Endothelial cell of umbilical vein (primary cell): ENCODE data around the gene SMARCD3. TPM values are rescaled to one million over a fixed set of nuclear protein-coding genes. Genes with fewer than 3 reads are reported as not detected.

Source experiments
- BruUV-seq: library from RNA; stranded (reverse); fragments of 400-500 nt; replicated peaks from 2 replicates; lab custom pipeline; 2021; lab: Mats Ljungman, UMichigan
- CTCF ChIA-PET: fragments of 300-600, 350-600 bp; sonication (Branson Sonifier 250); formaldehyde crosslinking; loops from one replicate; lab custom pipeline; 2021; ENCODE audit warnings: antibody characterized with exemption, inconsistent platforms; lab: Charles Lee
- POLR2A ChIA-PET: fragments of 300-600, 350-600 bp; sonication (Branson Sonifier 250); formaldehyde crosslinking; loops from one replicate; lab custom pipeline; 2021; ENCODE audit warnings: antibody characterized with exemption, inconsistent platforms; lab: Charles Lee
- DNase-seq: peaks from one replicate; pipeline ENCODE4 v3.0.0-alpha.2; 2011; ENCODE audit warnings: low read depth, low spot score
- FAIRE-seq: peaks from 2 replicates; lab custom pipeline; 2011; peaks lifted over from hg19 to GRCh38; lab: Jason Lieb, UNC
- H2AFZ ChIP-seq: 2 replicates; pipeline ENCODE4 v1.6.0; 2012; ENCODE audit warnings: low read depth, low read length, control low read depth, inconsistent platforms
- H3K27ac ChIP-seq: 2 replicates; pipeline ENCODE4 v1.5.1; 2011; ENCODE audit warnings: low read depth, mild to moderate bottlenecking, control low read depth, low read length, moderate library complexity; ENCODE audit not compliant: insufficient read depth
- H3K27me3 ChIP-seq, 2 experiments: 2 replicates each; pipeline versions ENCODE4 v1.6.0 to v1.6.1; 2011; ENCODE audit warnings: low read length in 2 of 2, mixed read lengths in 1 of 2; ENCODE audit not compliant: control insufficient read depth in 2 of 2, insufficient read depth in 2 of 2
- H3K36me3 ChIP-seq, 2 experiments: 2 replicates in 1 of 2; 3 replicates in 1 of 2; pipeline ENCODE4 v1.5.1; 2011; ENCODE audit warnings: low read length in 2 of 2, mild to moderate bottlenecking in 1 of 2, moderate library complexity in 1 of 2; ENCODE audit not compliant: control insufficient read depth in 2 of 2, insufficient read depth in 2 of 2; ENCODE audit errors: extremely low read depth in 1 of 2
- H3K4me1 ChIP-seq: 3 replicates; pipeline ENCODE4 v1.5.1; 2011; ENCODE audit warnings: mild to moderate bottlenecking, low read length; ENCODE audit not compliant: control insufficient read depth, insufficient read depth; ENCODE audit errors: extremely low read depth
- H3K4me2 ChIP-seq: 2 replicates; pipeline ENCODE4 v1.6.1; 2011; ENCODE audit warnings: low read length, control low read depth, mixed read lengths; ENCODE audit not compliant: insufficient read depth
- H3K4me3 ChIP-seq, 3 experiments: fragments of 200-600 bp in 1 of 3; sonication (generic), shearing (Covaris generic) in 1 of 3; replicated peaks in 1 of 3; 2 replicates each; pipeline ENCODE4 v1.5.1; 2011 to 2016; ENCODE audit warnings: control low read depth in 3 of 3, low read length in 3 of 3, mild to moderate bottlenecking in 2 of 3, inconsistent platforms in 1 of 3, low read depth in 1 of 3, moderate library complexity in 1 of 3; ENCODE audit not compliant: insufficient read depth in 1 of 3
- H3K79me2 ChIP-seq: 2 replicates; pipeline ENCODE4 v1.6.0; 2012; ENCODE audit warnings: low read length, inconsistent platforms; ENCODE audit not compliant: control insufficient read depth, insufficient read depth
- H3K9ac ChIP-seq: replicated peaks from 2 replicates; pipeline ENCODE3; 2011; ENCODE audit warnings: low read length, control low read depth; ENCODE audit not compliant: insufficient read depth; ENCODE audit errors: extremely low read depth
- H3K9me1 ChIP-seq: replicated peaks from 3 replicates; pipeline ENCODE4 v1.6.0; 2011; ENCODE audit warnings: mild to moderate bottlenecking, low read length; ENCODE audit not compliant: control insufficient read depth, insufficient read depth; ENCODE audit errors: extremely low read depth
- H3K9me3 ChIP-seq: replicated peaks from 2 replicates; pipeline ENCODE4 v1.5.1; 2012; ENCODE audit warnings: low read length, inconsistent platforms; ENCODE audit not compliant: control insufficient read depth, insufficient read depth
- H4K20me1 ChIP-seq: replicated peaks from 2 replicates; pipeline ENCODE3; 2011; ENCODE audit warnings: mild to moderate bottlenecking, low read length; ENCODE audit not compliant: control insufficient read depth, insufficient read depth; ENCODE audit errors: extremely low read depth
- JUN ChIP-seq: IDR thresholded peaks from 2 replicates; pipeline ENCODE4 v1.6.1; 2011; ENCODE audit warnings: borderline replicate concordance, low read depth; ENCODE audit not compliant: insufficient read length, insufficient read depth
- POLR2A ChIP-seq: IDR thresholded peaks from 2 replicates; pipeline ENCODE4 v1.6.1; 2012; ENCODE audit warnings: low read depth, mild to moderate bottlenecking, control low read depth, low read length
- dilution Hi-C: fragments of 300-500 bp; cut with MboI; formaldehyde crosslinking; loops from one replicate; pipeline ENCODE4 v1.15.0; 2019; ENCODE audit warnings: low sequenced_read_pairs; ENCODE audit not compliant: extremely low pct_ligation_motif_present
- intact Hi-C: fragments of 100-400 bp; cut with micrococcal nuclease; formaldehyde crosslinking; loops from one replicate; pipeline ENCODE4 v1.10.0; 2022
- microRNA counts: library from miRNA; unstranded; fragments of <30 nt; microRNA quantifications from one replicate; lab custom pipeline; 2016
- polyA plus RNA-seq, 4 experiments: library from polyadenylated mRNA; depleted of rRNA in 3 of 4; stranded (reverse) in 3 of 4; unstranded in 1 of 4; fragments of >200 nt; gene quantifications; 2 replicates each; pipeline versions ENCODE4 v1.2.1 to v1.2.3, GENCODE V29; 2011 to 2012; ENCODE audit warnings: missing spikeins in 1 of 4
- total RNA-seq: library from RNA; stranded (reverse); gene quantifications from 2 replicates; pipeline ENCODE4 v1.2.3, GENCODE V29; 2021
- TF ChIP-seq, protein P1 (sequence below): IDR thresholded peaks from 2 replicates; pipeline ENCODE4 v1.6.1; 2011; ENCODE audit not compliant: insufficient read depth, insufficient read length

SMARCD3 gene
- total and polyA plus RNA-seq, 2 donors (not counting 3 experiments of a cell fraction or from before 2014, with no cell fraction given) = 6.1 to 8.5 TPM

DNA sequence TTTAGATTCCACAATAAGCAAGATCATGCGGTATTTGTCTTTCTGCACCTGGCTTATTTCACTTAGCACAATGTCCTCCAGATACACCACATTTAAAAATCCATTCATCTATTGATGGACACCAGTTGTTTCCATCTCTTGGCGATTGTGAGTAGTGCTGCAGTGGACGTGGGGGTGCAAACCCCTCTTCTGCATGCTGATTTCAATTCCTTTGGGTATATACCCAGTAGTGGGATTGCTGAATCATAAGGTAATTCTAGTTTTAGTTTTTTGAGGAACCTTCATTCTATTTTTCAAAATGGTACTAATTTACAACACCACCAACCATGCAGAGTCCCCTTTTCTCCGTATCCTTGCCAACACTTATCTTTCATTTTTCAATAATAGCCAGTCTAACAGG, 59.5 kb downstream of the SMARCD3 start:
- Histone ChIP-seq H3K36me3 (no peaks in the 10 kb centered on the region), H3K9me1 (no peaks in the 10 kb centered on the region), H3K79me2 (no peaks in the 10 kb centered on the region), H4K20me1 (no peaks in the 10 kb centered on the region), H3K9ac (no peak overlapping the region), H3K4me2 (no peak overlapping the region), H3K27me3 (peaks cover 12 to 15% of the 10 kb centered on the region in 2 experiments), H3K9me3 (no peaks in the 10 kb centered on the region), H3K27ac (no peak overlapping the region), H3K4me1 (no peaks in the 10 kb centered on the region), H2AFZ (no peak overlapping the region), H3K4me3 (no peak overlapping the region)
- ChIA-PET POLR2A (no interaction called here), CTCF (no interaction called here)
- DNase-seq (no peak), FAIRE-seq (no peak)
- dilution Hi-C loops (no loop called here), intact Hi-C loops (no loop called here)
- TF ChIP-seq, protein P1, sequence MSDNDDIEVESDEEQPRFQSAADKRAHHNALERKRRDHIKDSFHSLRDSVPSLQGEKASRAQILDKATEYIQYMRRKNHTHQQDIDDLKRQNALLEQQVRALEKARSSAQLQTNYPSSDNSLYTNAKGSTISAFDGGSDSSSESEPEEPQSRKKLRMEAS = no peak
- TF ChIP-seq JUN (no peak), POLR2A (no peak)
- no TSS peak for BruUV-seq

MicroRNAs within 50 kb of the gene (microRNA counts, 767-probe panel; counts per million panel counts)
- 723 counts per million, percentile 96 among the panel's probes with 10 or more counts for microRNA hsa-miR-671-3p (lab: Ali Mortazavi, UCI)
- microRNA hsa-miR-671-5p (lab: Ali Mortazavi, UCI) = 723 counts per million, percentile 96 among the panel's probes with 10 or more counts

Other genes with a start within 250 kb of the SMARCD3 start
- gene ATG9B, start 224.2 kb downstream of the SMARCD3 start, total RNA-seq = not detected in 2 replicates
- gene ATG9B, start 224.2 kb downstream of the SMARCD3 start, polyA plus RNA-seq = 0.02 and 0.04 TPM in 2 replicates
- gene ABCB8, start 220.2 kb downstream of the SMARCD3 start, total RNA-seq = 46.3 and 48.5 TPM in 2 replicates
- 38.0 and 43.2 TPM in 2 replicates for gene ABCB8, start 220.2 kb downstream of the SMARCD3 start, polyA plus RNA-seq
- 0.69 and 1.4 TPM in 2 replicates for gene ASIC3, start 200.2 kb downstream of the SMARCD3 start, total RNA-seq
- 0.70 and 1.1 TPM in 2 replicates for gene ASIC3, start 200.2 kb downstream of the SMARCD3 start, polyA plus RNA-seq
- 16.5 and 17.7 TPM in 2 replicates for gene CDK5, start 190.8 kb downstream of the SMARCD3 start, total RNA-seq
- 38.2 and 38.3 TPM in 2 replicates for gene CDK5, start 190.8 kb downstream of the SMARCD3 start, polyA plus RNA-seq
- 172 and 187 TPM in 2 replicates for gene SLC4A2, start 189.1 kb downstream of the SMARCD3 start, total RNA-seq
- 108 and 120 TPM in 2 replicates for gene SLC4A2, start 189.1 kb downstream of the SMARCD3 start, polyA plus RNA-seq
- gene FASTK, start 167.9 kb downstream of the SMARCD3 start, total RNA-seq = 71.6 and 73.3 TPM in 2 replicates
- gene FASTK, start 167.9 kb downstream of the SMARCD3 start, polyA plus RNA-seq = 113 and 137 TPM in 2 replicates
- gene TMUB1, start 165.2 kb downstream of the SMARCD3 start, total RNA-seq = 36.7 and 41.3 TPM in 2 replicates
- gene TMUB1, start 165.2 kb downstream of the SMARCD3 start, polyA plus RNA-seq = 45.3 and 66.0 TPM in 2 replicates
- 171 and 173 TPM in 2 replicates for gene AGAP3, start 162.2 kb downstream of the SMARCD3 start, total RNA-seq
- 174 and 240 TPM in 2 replicates for gene AGAP3, start 162.2 kb downstream of the SMARCD3 start, polyA plus RNA-seq
- not detected in 2 replicates for gene GBX1, start 81.0 kb downstream of the SMARCD3 start, total RNA-seq
- gene GBX1, start 81.0 kb downstream of the SMARCD3 start, polyA plus RNA-seq = not detected in 2 replicates
- gene ASB10, start 61.4 kb downstream of the SMARCD3 start, total RNA-seq = not detected in 2 replicates
- not detected in 2 replicates for gene ASB10, start 61.4 kb downstream of the SMARCD3 start, polyA plus RNA-seq
- not detected in 2 replicates for gene H2BK1, start 38.2 kb downstream of the SMARCD3 start, total RNA-seq
- gene H2BK1, start 38.2 kb downstream of the SMARCD3 start, polyA plus RNA-seq = not detected in 2 replicates
- gene ABCF2, start 21.5 kb downstream of the SMARCD3 start, total RNA-seq = 56.7 and 61.6 TPM in 2 replicates
- gene ABCF2, start 21.5 kb downstream of the SMARCD3 start, polyA plus RNA-seq = 43.0 and 45.3 TPM in 2 replicates
- 73.0 and 75.0 TPM in 2 replicates for gene CHPF2, start 16.2 kb downstream of the SMARCD3 start, total RNA-seq
- 72.8 and 95.3 TPM in 2 replicates for gene CHPF2, start 16.2 kb downstream of the SMARCD3 start, polyA plus RNA-seq
- gene NUB1, start 93.1 kb upstream of the SMARCD3 start, total RNA-seq = 41.4 and 46.2 TPM in 2 replicates
- 27.9 and 28.0 TPM in 2 replicates for gene NUB1, start 93.1 kb upstream of the SMARCD3 start, polyA plus RNA-seq
- not detected in 2 replicates for gene WDR86, start 161.3 kb upstream of the SMARCD3 start, total RNA-seq
- not detected in 2 replicates for gene WDR86, start 161.3 kb upstream of the SMARCD3 start, polyA plus RNA-seq
- gene CRYGN, start 191.4 kb upstream of the SMARCD3 start, total RNA-seq = not detected in 2 replicates
- not detected in 2 replicates for gene CRYGN, start 191.4 kb upstream of the SMARCD3 start, polyA plus RNA-seq